GM21423 (cell line): Measurements from ENCODE around the gene SPRY4.
"Not testable (repeated sequence)": the region's sequence is repeated elsewhere in the genome, so short reads cannot be mapped to it uniquely, and the experiment has no call there.

Experiments used
- ATAC-seq: cut with Tn5 transposase; IDR thresholded peaks from one replicate; pipeline ENCODE4 v1.9.1; 2021; ENCODE audit warnings: mild to moderate bottlenecking, moderate library complexity; ENCODE audit not compliant: unreplicated experiment

SPRY4 gene

GRCh38 chr5:142295960-142296860 lies 28.6 kb downstream of the SPRY4 start:
- ATAC-seq, result no peak

- ATAC-seq, result no peak
Measured at GRCh38 chr5:142295084-142295758, 29.6 kb downstream of the SPRY4 start.

- ATAC-seq, result no peak
Measured at GRCh38 chr5:142293486-142293885, 31.3 kb downstream of the SPRY4 start.

- no peak for ATAC-seq
Measured at GRCh38 chr5:142292808-142293207, 32.0 kb downstream of the SPRY4 start.

- ATAC-seq, result no peak
Measured at GRCh38 chr5:142292249-142292648, 32.6 kb downstream of the SPRY4 start.

GRCh38 chr5:142290577-142291299 lies 34.1 kb downstream of the SPRY4 start:
- ATAC-seq, result no peak

GRCh38 chr5:142289708-142290576 lies 34.9 kb downstream of the SPRY4 start:
- ATAC-seq, result no peak

- ATAC-seq, result peak; percentile 70
Measured at GRCh38 chr5:142287973-142288313, 36.9 kb downstream of the SPRY4 start.

GRCh38 chr5:142287096-142287972 lies 37.5 kb downstream of the SPRY4 start:
- ATAC-seq, result peak; percentile 81

GRCh38 chr5:142286111-142286510 lies 38.7 kb downstream of the SPRY4 start:
- no peak for ATAC-seq

GRCh38 chr5:142283304-142283703 lies 41.5 kb downstream of the SPRY4 start:
- ATAC-seq, result no peak

GRCh38 chr5:142281966-142282365 lies 42.9 kb downstream of the SPRY4 start:
- no peak for ATAC-seq

- no peak for ATAC-seq
Measured at GRCh38 chr5:142281008-142281367, 43.8 kb downstream of the SPRY4 start.

- no peak for ATAC-seq
Measured at GRCh38 chr5:142280066-142281007, 44.5 kb downstream of the SPRY4 start.

- ATAC-seq, result no peak
Measured at GRCh38 chr5:142278627-142279026, 46.2 kb downstream of the SPRY4 start.

- ATAC-seq, result no peak
Measured at GRCh38 chr5:142277796-142278195, 47.0 kb downstream of the SPRY4 start.

- no peak for ATAC-seq
Measured at GRCh38 chr5:142276517-142276916, 48.3 kb downstream of the SPRY4 start.

GRCh38 chr5:142275496-142275895 lies 49.3 kb downstream of the SPRY4 start:
- no peak for ATAC-seq

GRCh38 chr5:142272596-142272995 lies 52.2 kb downstream of the SPRY4 start:
- ATAC-seq, result not testable (repeated sequence)
